Panc1 (cell line): ENCODE data around the gene HFE.

Experiments
- POLR2AphosphoS5 ChIP-seq: IDR thresholded peaks from 2 replicates; pipeline ENCODE4 v1.6.1; 2012; ENCODE audit warnings: mild to moderate bottlenecking, low read depth, low read length, moderate library complexity
- REST ChIP-seq, 2 experiments: IDR thresholded peaks; 2 replicates each; pipeline ENCODE4 v1.6.1; 2011 to 2012; ENCODE audit warnings: low read depth in 2 of 2, control low read depth in 1 of 2, low read length in 1 of 2, mild to moderate bottlenecking in 1 of 2, moderate library complexity in 1 of 2; ENCODE audit not compliant: insufficient read depth in 1 of 2
- SIN3A ChIP-seq: IDR thresholded peaks from 2 replicates; pipeline ENCODE4 v1.6.1; 2012; ENCODE audit warnings: low read depth, mild to moderate bottlenecking, low read length, moderate library complexity, borderline replicate concordance; ENCODE audit not compliant: insufficient read depth
- TCF7L2 ChIP-seq: IDR thresholded peaks from 2 replicates; pipeline ENCODE4 v1.6.1; 2011; ENCODE audit warnings: mild to moderate bottlenecking, low read depth, low read length, inconsistent platforms
- TF ChIP-seq, protein P1 (sequence below): fragments of 450-650 bp; IDR thresholded peaks from 2 replicates; pipeline ENCODE4 v1.5.1; 2017; ENCODE audit warnings: mild to moderate bottlenecking

GRCh38 chr6:26067367-26067766 is 19.9 kb upstream of the HFE start:
- TF ChIP-seq POLR2AphosphoS5 (no peak), REST (IDR thresholded peaks at IDR 0.05; ENCODE audit: insufficient read depth in 1 of 2, low read depth in 2 of 2, low read length in 1 of 2) (no peak), SIN3A (no peak), TCF7L2 (no peak)
- TF ChIP-seq, protein P1, sequence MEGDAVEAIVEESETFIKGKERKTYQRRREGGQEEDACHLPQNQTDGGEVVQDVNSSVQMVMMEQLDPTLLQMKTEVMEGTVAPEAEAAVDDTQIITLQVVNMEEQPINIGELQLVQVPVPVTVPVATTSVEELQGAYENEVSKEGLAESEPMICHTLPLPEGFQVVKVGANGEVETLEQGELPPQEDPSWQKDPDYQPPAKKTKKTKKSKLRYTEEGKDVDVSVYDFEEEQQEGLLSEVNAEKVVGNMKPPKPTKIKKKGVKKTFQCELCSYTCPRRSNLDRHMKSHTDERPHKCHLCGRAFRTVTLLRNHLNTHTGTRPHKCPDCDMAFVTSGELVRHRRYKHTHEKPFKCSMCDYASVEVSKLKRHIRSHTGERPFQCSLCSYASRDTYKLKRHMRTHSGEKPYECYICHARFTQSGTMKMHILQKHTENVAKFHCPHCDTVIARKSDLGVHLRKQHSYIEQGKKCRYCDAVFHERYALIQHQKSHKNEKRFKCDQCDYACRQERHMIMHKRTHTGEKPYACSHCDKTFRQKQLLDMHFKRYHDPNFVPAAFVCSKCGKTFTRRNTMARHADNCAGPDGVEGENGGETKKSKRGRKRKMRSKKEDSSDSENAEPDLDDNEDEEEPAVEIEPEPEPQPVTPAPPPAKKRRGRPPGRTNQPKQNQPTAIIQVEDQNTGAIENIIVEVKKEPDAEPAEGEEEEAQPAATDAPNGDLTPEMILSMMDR = no peak
